ENCODE data around the gene RGL1. TPM values are rescaled to one million over a fixed set of nuclear protein-coding genes. Genes with fewer than 3 reads are reported as not detected.
A peak's percentile ranks its signal among the peaks of the same experiment; 100 is the strongest.

Gene RGL1
- total and polyA plus RNA-seq, 7 donors, result 0.93 to 6.8 (median 3.9) TPM

- ATAC-seq (no peak), DNase-seq (no peak)
- Histone ChIP-seq H3K9me3 (no peaks in the 10 kb centered on the region), H3K27ac (no peak overlapping the region), H3K4me3 (no peak overlapping the region), H3K27me3 (ENCODE audit: insufficient read depth in 3 of 3, low read length in 2 of 3) (no peaks in the 10 kb centered on the region), H3K4me1 (no peaks in the 10 kb centered on the region), H3K36me3 (ENCODE audit: insufficient read depth in 1 of 2, low read depth in 1 of 2) (peaks cover 0 to 39% of the 10 kb centered on the region in 2 donors)
- intact Hi-C loops (cut with DNase I), result no loop called here
- 92 to 95% (median 92%) methylated on average over 15 of the region's 15 CpGs for WGBS, 3 donors
- no peak for TF ChIP-seq CTCF (IDR thresholded peaks at IDR 0.05)
Observed at GRCh38 chr1:183922197-183922596, 117.3 kb downstream of the RGL1 start.

- H3K4me1 ChIP-seq, result no peaks in the 10 kb centered on the region
- no peaks in the 10 kb centered on the region for H3K9me3 ChIP-seq
- H3K4me3 ChIP-seq, result no peak overlapping the region
- no peak for TF ChIP-seq CTCF (IDR thresholded peaks at IDR 0.05)
- DNase-seq, result no peak
- H3K27me3 ChIP-seq (ENCODE audit: insufficient read depth in 3 of 3, low read length in 2 of 3), result no peaks in the 10 kb centered on the region
- intact Hi-C loops (cut with DNase I), result no loop called here
- peaks cover 0 to 33% of the 10 kb centered on the region in 2 donors for H3K36me3 ChIP-seq (ENCODE audit: insufficient read depth in 1 of 2, low read depth in 1 of 2)
- no peak for ATAC-seq
- H3K27ac ChIP-seq, result no peak overlapping the region
- WGBS, 3 donors, result 78 to 86% (median 83%) methylated on average over 8 of the region's 8 CpGs
Observed at GRCh38 chr1:183925947-183926346, 121.0 kb downstream of the RGL1 start.

- intact Hi-C loops (cut with DNase I), result no loop called here
- DNase-seq (no peak), ATAC-seq (no peak)
- Histone ChIP-seq H3K4me1 (no peaks in the 10 kb centered on the region), H3K27ac (no peak overlapping the region), H3K4me3 (no peak overlapping the region), H3K9me3 (no peaks in the 10 kb centered on the region), H3K27me3 (ENCODE audit: insufficient read depth in 3 of 3, low read length in 2 of 3) (no peaks in the 10 kb centered on the region), H3K36me3 (ENCODE audit: insufficient read depth in 1 of 2, low read depth in 1 of 2) (peaks cover 0 to 31% of the 10 kb centered on the region in 2 donors)
- no peak for TF ChIP-seq CTCF (IDR thresholded peaks at IDR 0.05)
- WGBS, 3 donors, result 88 to 90% (median 89%) methylated on average over 5 of the region's 5 CpGs
Observed at GRCh38 chr1:183926983-183927382, 122.1 kb downstream of the RGL1 start.

GRCh38 chr1:183931646-183932271, 126.8 kb downstream of the RGL1 start:
- 42 to 45% (median 42%) methylated on average over 2 of the region's 2 CpGs for WGBS, 3 donors
- H3K4me3 ChIP-seq, result no peak overlapping the region
- DNase-seq (no peak), ATAC-seq (no peak)
- H3K27me3 ChIP-seq (ENCODE audit: insufficient read depth in 3 of 3, low read length in 2 of 3), result no peaks in the 10 kb centered on the region
- intact Hi-C loops (cut with DNase I), result no loop called here
- peaks cover 0 to 7% of the 10 kb centered on the region in 2 donors for H3K36me3 ChIP-seq (ENCODE audit: insufficient read depth in 1 of 2, low read depth in 1 of 2)
- H3K9me3 ChIP-seq, result no peaks in the 10 kb centered on the region
- H3K4me1 ChIP-seq, result peaks cover 8% of the 10 kb centered on the region
- no peak for TF ChIP-seq CTCF (IDR thresholded peaks at IDR 0.05)
- H3K27ac ChIP-seq, result no peak overlapping the region

- ATAC-seq (peak; percentile 61 to 88 (median 82)), DNase-seq (peak; percentile 86 to 91)
- 15 to 23% (median 18%) methylated on average over 15 of the region's 15 CpGs for WGBS, 3 donors
- intact Hi-C loops (cut with DNase I), result no loop called here
- peaks cover 0 to under 1% of the 10 kb centered on the region in 2 donors for H3K36me3 ChIP-seq (ENCODE audit: insufficient read depth in 1 of 2, low read depth in 1 of 2)
- no peaks in the 10 kb centered on the region for H3K9me3 ChIP-seq
- H3K27me3 ChIP-seq (ENCODE audit: insufficient read depth in 3 of 3, low read length in 2 of 3), result no peaks in the 10 kb centered on the region
- H3K4me3 ChIP-seq, result peak overlapping the region; percentile 30
- peaks cover 8% of the 10 kb centered on the region for H3K4me1 ChIP-seq
- TF ChIP-seq CTCF (IDR thresholded peaks at IDR 0.05), result no peak
- no peak overlapping the region for H3K27ac ChIP-seq
Observed at GRCh38 chr1:183932412-183932811, 127.5 kb downstream of the RGL1 start.
